Suprapubic skin (tissue), 4 donors: Measurements from ENCODE around the gene PCP4L1. TPM values are rescaled to one million over a fixed set of nuclear protein-coding genes. Genes with fewer than 3 reads are reported as not detected.

Experiments
- DNase-seq, 2 donors: peaks; one replicate each; pipeline ENCODE4 v3.0.0-alpha.2; 2019; ENCODE audit warnings: low spot score in 2 of 2
- H3K27ac ChIP-seq: fragments of 200-600 bp; sonication (generic); one replicate; pipeline ENCODE4 v1.5.1; 2019
- H3K27me3 ChIP-seq: fragments of 200-600 bp; sonication (generic); one replicate; pipeline ENCODE4 v1.5.1; 2019
- H3K36me3 ChIP-seq: fragments of 200-600 bp; sonication (generic); one replicate; pipeline ENCODE4 v1.5.1; 2019
- H3K4me1 ChIP-seq: fragments of 200-600 bp; sonication (generic); one replicate; pipeline ENCODE4 v1.5.1; 2019
- H3K4me3 ChIP-seq: fragments of 200-600 bp; sonication (generic); one replicate; pipeline ENCODE4 v1.5.1; 2019; ENCODE audit warnings: mild to moderate bottlenecking
- H3K9me3 ChIP-seq: fragments of 200-600 bp; sonication (generic); one replicate; pipeline ENCODE4 v1.5.1; 2019
- CTCF ChIP-seq, 2 donors: fragments of 200-600 bp in 1 of 2; fragments of 450-650 bp in 1 of 2; sonication (generic) in 1 of 2; IDR thresholded peaks; one replicate each; pipeline ENCODE4 v1.5.1; 2016 to 2019; ENCODE audit warnings: antibody characterized with exemption in 2 of 2, mild to moderate bottlenecking in 1 of 2, moderate library complexity in 1 of 2
- EP300 ChIP-seq: sonication (generic); formaldehyde crosslinking; IDR thresholded peaks from one replicate; pipeline ENCODE4 v1.6.1; 2017; ENCODE audit warnings: antibody characterized with exemption
- POLR2A ChIP-seq, 2 donors: fragments of 450-650 bp; IDR thresholded peaks; one replicate each; pipeline ENCODE4 v1.6.1; 2017; ENCODE audit warnings: antibody characterized with exemption in 2 of 2, mild to moderate bottlenecking in 2 of 2, moderate library complexity in 2 of 2
- POLR2AphosphoS5 ChIP-seq, 3 donors: sonication (generic); formaldehyde crosslinking; IDR thresholded peaks; one replicate each; pipeline ENCODE4 v1.6.1; 2017; ENCODE audit warnings: antibody characterized with exemption in 3 of 3
- WGBS: methylation state at CpG from one replicate; pipeline ENCODE4 v1.1.5; 2018; 5-methylcytosine and 5-hydroxymethylcytosine counted together
- total RNA-seq, 4 donors: library from RNA; depleted of rRNA; stranded (reverse); fragments of >200 nt; gene quantifications; one replicate each; pipeline ENCODE4 v1.1.0, GENCODE V29; 2016

The PCP4L1 gene
- total RNA-seq, 4 donors from 2014 or later = 2.7 to 10.1 (median 3.7) TPM

- Histone ChIP-seq H3K9me3 (no peaks in the 10 kb centered on the region), H3K27me3 (peaks cover 4% of the 10 kb centered on the region), H3K4me3 (no peak overlapping the region), H3K27ac (no peak overlapping the region), H3K4me1 (peaks cover 6% of the 10 kb centered on the region), H3K36me3 (no peaks in the 10 kb centered on the region)
- TF ChIP-seq EP300 (no peak), POLR2A (IDR thresholded peaks at IDR 0.05) (no peak), CTCF (IDR thresholded peaks at IDR 0.05) (no peak), POLR2AphosphoS5 (IDR thresholded peaks at IDR 0.05) (no peak)
- DNase-seq = no peak
- 76% methylated on average over 3 of the region's 3 CpGs for WGBS
Measured at GRCh38 chr1:161266202-161266601, 7.7 kb downstream of the PCP4L1 start.

GRCh38 chr1:161266836-161267235 is 8.3 kb downstream of the PCP4L1 start:
- Histone ChIP-seq H3K27me3 (no peaks in the 10 kb centered on the region), H3K27ac (no peak overlapping the region), H3K9me3 (no peaks in the 10 kb centered on the region), H3K4me1 (no peaks in the 10 kb centered on the region), H3K4me3 (no peak overlapping the region), H3K36me3 (no peaks in the 10 kb centered on the region)
- no peak for DNase-seq
- 74% methylated on average over 2 of the region's 2 CpGs for WGBS
- no peak for TF ChIP-seq CTCF (IDR thresholded peaks at IDR 0.05)
- TF ChIP-seq POLR2AphosphoS5 (IDR thresholded peaks at IDR 0.05) = no peak
- TF ChIP-seq EP300 = no peak
- TF ChIP-seq POLR2A (IDR thresholded peaks at IDR 0.05) = no peak

DNA sequence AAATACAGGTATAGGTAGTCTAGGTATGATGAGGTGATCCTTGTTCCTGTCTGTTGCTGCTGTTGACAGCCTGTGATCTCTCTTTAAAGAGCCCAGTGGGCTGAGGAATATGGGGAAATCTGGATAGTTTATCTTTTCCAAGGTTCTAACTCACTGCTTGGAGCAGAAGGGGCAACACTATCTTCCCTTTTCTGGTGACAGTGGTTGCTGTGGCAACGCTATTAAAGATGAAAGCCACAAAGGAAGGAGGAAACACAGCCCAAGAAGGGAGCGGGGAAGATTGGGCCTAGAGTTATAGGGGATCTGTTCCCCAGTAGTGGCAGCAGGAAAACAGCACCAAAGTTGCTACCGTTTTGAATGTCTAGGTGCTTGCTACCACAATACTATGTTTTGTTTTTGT is 8.8 kb downstream of the PCP4L1 start:
- no peaks in the 10 kb centered on the region for H3K9me3 ChIP-seq
- H3K4me3 ChIP-seq = no peak overlapping the region
- 73% methylated on average over 3 of the region's 3 CpGs for WGBS
- no peaks in the 10 kb centered on the region for H3K36me3 ChIP-seq
- H3K27ac ChIP-seq = no peak overlapping the region
- no peaks in the 10 kb centered on the region for H3K4me1 ChIP-seq
- DNase-seq = no peak
- TF ChIP-seq EP300 (no peak), POLR2A (IDR thresholded peaks at IDR 0.05) (no peak), CTCF (IDR thresholded peaks at IDR 0.05) (no peak), POLR2AphosphoS5 (IDR thresholded peaks at IDR 0.05) (no peak)
- no peaks in the 10 kb centered on the region for H3K27me3 ChIP-seq

GRCh38 chr1:161273402-161273801 is 14.9 kb downstream of the PCP4L1 start:
- TF ChIP-seq POLR2AphosphoS5 (IDR thresholded peaks at IDR 0.05) (no peak), POLR2A (IDR thresholded peaks at IDR 0.05) (no peak), CTCF (IDR thresholded peaks at IDR 0.05) (no peak), EP300 (no peak)
- Histone ChIP-seq H3K9me3 (no peaks in the 10 kb centered on the region), H3K27me3 (peaks cover 5% of the 10 kb centered on the region), H3K36me3 (no peaks in the 10 kb centered on the region), H3K4me1 (no peaks in the 10 kb centered on the region), H3K4me3 (no peak overlapping the region), H3K27ac (no peak overlapping the region)
- WGBS = 53% methylated on average over 3 of the region's 3 CpGs
- no peak for DNase-seq

GRCh38 chr1:161274874-161275273 is 16.3 kb downstream of the PCP4L1 start:
- DNase-seq = no peak
- Histone ChIP-seq H3K4me1 (no peaks in the 10 kb centered on the region), H3K36me3 (no peaks in the 10 kb centered on the region), H3K27me3 (peaks cover 5% of the 10 kb centered on the region), H3K4me3 (no peak overlapping the region), H3K27ac (no peak overlapping the region), H3K9me3 (no peaks in the 10 kb centered on the region)
- TF ChIP-seq POLR2AphosphoS5 (IDR thresholded peaks at IDR 0.05) (no peak), POLR2A (IDR thresholded peaks at IDR 0.05) (no peak), EP300 (no peak)
- 55% methylated on average over 3 of the region's 3 CpGs for WGBS

GRCh38 chr1:161282991-161283390 is 24.4 kb downstream of the PCP4L1 start:
- H3K27ac ChIP-seq = no peak overlapping the region
- H3K4me3 ChIP-seq = no peak overlapping the region
- no peak for DNase-seq
- no peak for TF ChIP-seq EP300
- no peak for TF ChIP-seq CTCF (IDR thresholded peaks at IDR 0.05)
- no peak for TF ChIP-seq POLR2AphosphoS5 (IDR thresholded peaks at IDR 0.05)
- no peak for TF ChIP-seq POLR2A (IDR thresholded peaks at IDR 0.05)
- H3K36me3 ChIP-seq = no peaks in the 10 kb centered on the region
- H3K4me1 ChIP-seq = no peaks in the 10 kb centered on the region
- H3K27me3 ChIP-seq = no peaks in the 10 kb centered on the region
- 94% methylated on average over 1 of the region's 1 CpG for WGBS
- H3K9me3 ChIP-seq = no peaks in the 10 kb centered on the region
